Mammary epithelial cell (primary cell): ENCODE data around the gene PDZD11.

Source experiments
- CTCF ChIP-seq, 2 donors: IDR thresholded peaks in 1 of 2; conservative IDR thresholded peaks in 1 of 2; 2 replicates each; pipeline ENCODE4 v1.5.1; 2011 to 2012; ENCODE audit warnings: inconsistent platforms in 2 of 2, low read length in 2 of 2, mild to moderate bottlenecking in 2 of 2, control low read depth in 1 of 2, low read depth in 1 of 2; ENCODE audit not compliant: insufficient read depth in 1 of 2; ENCODE audit errors: extremely low read depth in 1 of 2
- EZH2 ChIP-seq: IDR thresholded peaks from 2 replicates; pipeline ENCODE4 v1.6.1; 2012; ENCODE audit warnings: low read length, inconsistent platforms, borderline replicate concordance

GRCh38 chrX:70292788-70293187 is 3.1 kb upstream of the PDZD11 start:
- TF ChIP-seq CTCF (conservative IDR thresholded peaks at IDR 0.05 in 1 of 2, IDR thresholded peaks at IDR 0.05 in 1 of 2; ENCODE audit: extremely low read depth in 1 of 2, insufficient read depth in 1 of 2, low read depth in 1 of 2, low read length in 2 of 2) (no peak), EZH2 (no peak)
